ENCODE results near the gene MPIG6B. TPM values are rescaled to one million over a fixed set of nuclear protein-coding genes. Genes with fewer than 3 reads are reported as not detected.

The MPIG6B gene
- total and polyA plus RNA-seq, 2 donors: 0.32 to 0.62 TPM

DNA sequence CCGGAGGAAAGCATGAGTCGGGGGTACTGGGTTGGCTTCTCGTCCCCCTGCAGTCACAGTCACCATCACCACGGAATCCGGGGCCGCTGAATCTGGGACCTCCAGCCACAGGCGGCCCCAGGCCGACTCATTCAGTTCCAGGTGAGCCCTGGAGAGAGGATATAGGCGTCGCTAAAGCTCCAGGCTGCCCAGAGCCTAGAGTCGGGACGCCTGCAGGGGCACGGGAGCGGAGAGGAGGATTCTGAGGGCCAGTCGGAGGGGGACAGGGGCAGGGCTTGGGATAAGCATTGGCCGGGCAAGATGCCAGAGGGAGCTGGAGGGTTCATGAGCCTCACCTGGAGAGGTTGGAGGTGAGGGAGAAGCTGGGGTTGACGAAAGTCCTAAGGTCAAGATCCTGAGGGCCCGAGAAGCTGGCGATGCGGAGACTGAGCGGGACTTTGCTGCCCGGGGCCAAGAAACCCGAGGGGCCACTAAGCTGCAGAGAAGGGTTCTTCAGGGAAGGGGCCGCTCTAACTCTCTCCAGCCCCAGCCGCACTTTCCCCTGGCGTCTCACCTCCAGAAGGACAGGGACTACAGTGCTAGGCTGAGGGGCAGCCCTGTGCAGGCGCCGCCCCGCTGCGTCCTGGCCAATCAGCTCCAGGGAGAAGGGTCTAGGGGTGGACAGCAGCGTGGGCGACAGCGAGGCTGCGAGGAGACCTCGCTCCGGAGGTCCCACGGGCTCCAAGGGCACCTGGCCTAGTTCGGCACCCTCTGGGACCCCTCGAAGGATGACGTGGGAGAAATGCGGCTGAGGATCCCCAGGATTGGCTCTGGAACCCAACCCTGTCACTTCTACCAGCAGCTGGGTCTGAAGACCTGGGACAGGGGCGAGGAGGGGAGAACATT lies 43.0 kb downstream of the MPIG6B start:
- 32% methylated on average over 42 of the region's 42 CpGs for WGBS
- Histone ChIP-seq H3K36me3 (ENCODE audit: insufficient read depth) (no peaks in the 10 kb centered on the region), H3K27ac (ENCODE audit: low read depth) (no peak overlapping the region), H3K4me3 (ENCODE audit: low read depth, low read length) (peak overlapping the region; percentile 2), H3K4me1 (ENCODE audit: insufficient read depth) (no peaks in the 10 kb centered on the region)
- DNase-seq (ENCODE audit: extremely low spot score): no peak

DNA sequence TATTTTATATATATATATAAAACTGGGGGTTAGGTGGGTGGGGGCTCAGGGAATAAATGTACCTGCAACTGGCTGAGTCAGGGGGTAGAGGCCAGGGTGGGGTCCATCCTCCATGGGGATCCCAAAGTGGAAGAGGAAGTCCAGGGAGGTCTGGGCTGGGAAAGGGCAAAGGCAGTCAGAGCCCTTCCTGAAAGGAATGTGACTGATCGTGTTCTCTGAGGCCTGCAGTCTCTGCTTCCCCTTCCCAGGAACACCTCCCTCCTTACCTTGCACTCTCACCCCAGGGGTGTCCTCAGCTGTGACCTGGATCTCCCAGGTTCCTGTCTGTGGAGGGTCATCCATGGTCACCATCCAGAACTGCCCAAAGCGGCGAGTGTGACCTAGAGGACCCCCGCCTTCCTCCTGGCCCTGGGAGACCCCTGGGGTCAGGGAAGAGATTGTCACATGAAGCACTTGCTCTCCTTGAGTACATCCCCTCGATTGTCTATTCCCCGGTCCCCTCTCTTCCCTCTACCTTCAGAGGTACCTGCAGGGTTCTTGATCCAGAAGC lies 44.0 kb downstream of the MPIG6B start:
- no peak overlapping the region for H3K4me3 ChIP-seq (ENCODE audit: low read depth, low read length)
- WGBS: 77% methylated on average over 6 of the region's 6 CpGs
- no peaks in the 10 kb centered on the region for H3K4me1 ChIP-seq (ENCODE audit: insufficient read depth)

DNA sequence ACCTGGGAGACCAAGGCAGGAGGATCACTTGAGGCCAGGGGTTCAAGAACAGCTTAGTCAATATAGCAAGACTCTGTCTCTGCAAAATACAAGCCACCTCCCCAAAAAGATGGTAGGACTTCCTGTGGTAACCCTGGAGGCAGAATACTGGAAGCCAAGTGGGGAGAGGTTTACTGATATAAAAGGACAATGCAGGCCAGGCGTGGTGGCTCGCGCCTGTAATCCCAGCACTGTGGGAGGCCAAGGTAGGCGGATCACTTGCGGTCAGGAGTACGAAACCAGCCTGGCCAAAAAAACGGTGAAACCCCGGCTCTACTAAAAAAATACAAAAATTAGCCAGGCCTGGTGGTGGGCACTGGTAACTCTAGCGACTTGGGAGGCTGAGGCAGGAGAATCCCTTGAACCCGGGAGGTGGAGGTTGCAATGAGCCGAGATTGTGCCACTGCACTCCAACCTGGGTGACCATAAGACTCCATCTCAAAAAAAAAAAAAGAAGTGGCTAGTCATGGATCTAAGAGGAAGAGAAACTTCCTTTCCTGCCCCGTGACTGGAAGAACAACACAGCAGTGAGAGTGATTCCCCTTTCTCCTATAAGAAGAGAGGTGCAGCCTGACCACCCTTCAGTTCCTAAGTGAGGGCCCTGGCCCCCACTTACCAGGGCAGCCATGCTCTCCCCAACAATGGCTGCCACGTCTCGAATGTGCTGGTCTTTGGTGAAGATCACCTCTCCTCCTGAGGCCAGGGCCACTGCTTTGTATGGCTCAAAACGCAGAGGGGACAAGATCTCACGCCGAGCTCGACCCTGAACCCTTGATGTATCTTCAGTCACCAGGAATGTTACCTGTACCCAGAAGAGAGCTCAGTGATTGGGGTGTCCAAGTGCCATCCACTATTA lies 45.4 kb downstream of the MPIG6B start:
- no peaks in the 10 kb centered on the region for H3K36me3 ChIP-seq (ENCODE audit: insufficient read depth)
- 91% methylated on average over 18 of the region's 18 CpGs for WGBS
- no peaks in the 10 kb centered on the region for H3K4me1 ChIP-seq (ENCODE audit: insufficient read depth)
- no peak overlapping the region for H3K27ac ChIP-seq (ENCODE audit: low read depth)
- H3K4me3 ChIP-seq (ENCODE audit: low read depth, low read length): no peak overlapping the region
- DNase-seq (ENCODE audit: extremely low spot score): no peak

More for the DNA sequence above, 44.0 kb downstream of the MPIG6B start:
- Histone ChIP-seq H3K36me3 (ENCODE audit: insufficient read depth) (no peaks in the 10 kb centered on the region), H3K27ac (ENCODE audit: low read depth) (no peak overlapping the region)
- DNase-seq (ENCODE audit: extremely low spot score): no peak

DNA sequence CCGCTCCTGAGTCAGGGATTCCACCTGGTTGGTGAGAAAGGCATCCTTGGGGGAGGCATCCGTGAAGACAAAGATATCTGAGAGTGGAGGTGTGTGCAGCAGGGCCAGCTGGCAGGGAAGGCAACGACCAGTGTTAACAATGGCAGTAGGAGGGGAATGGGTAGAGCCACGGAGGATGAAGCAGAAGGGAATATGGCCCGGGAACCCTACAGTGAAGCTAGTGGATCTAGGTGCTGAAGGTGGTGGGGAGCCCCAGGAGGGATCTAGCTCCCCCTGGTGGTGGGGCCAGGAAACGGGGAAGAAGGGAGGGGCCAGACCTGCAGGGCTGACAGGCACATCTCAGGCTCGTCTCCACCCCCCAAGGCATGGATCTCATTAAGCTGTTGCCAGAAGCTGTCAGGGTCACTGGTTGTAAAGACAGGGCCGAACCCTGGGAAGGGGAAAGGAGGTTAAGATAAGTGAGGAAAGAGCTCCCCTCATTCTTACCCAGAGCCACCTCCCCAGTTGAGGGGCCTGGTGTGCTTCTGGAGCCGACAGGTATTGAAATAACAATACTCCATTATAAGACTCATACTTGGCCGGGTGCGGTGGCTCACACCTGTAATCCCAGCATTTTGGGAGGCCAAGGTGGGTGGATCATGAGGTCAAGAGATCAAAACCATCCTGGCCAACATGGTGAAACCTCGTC lies 46.7 kb downstream of the MPIG6B start:
- Histone ChIP-seq H3K27ac (ENCODE audit: low read depth) (no peak overlapping the region), H3K4me1 (ENCODE audit: insufficient read depth) (no peaks in the 10 kb centered on the region), H3K36me3 (ENCODE audit: insufficient read depth) (no peaks in the 10 kb centered on the region), H3K4me3 (ENCODE audit: low read depth, low read length) (no peak overlapping the region)
- WGBS: 57% methylated on average over 12 of the region's 12 CpGs
- no peak for DNase-seq (ENCODE audit: extremely low spot score)

DNA sequence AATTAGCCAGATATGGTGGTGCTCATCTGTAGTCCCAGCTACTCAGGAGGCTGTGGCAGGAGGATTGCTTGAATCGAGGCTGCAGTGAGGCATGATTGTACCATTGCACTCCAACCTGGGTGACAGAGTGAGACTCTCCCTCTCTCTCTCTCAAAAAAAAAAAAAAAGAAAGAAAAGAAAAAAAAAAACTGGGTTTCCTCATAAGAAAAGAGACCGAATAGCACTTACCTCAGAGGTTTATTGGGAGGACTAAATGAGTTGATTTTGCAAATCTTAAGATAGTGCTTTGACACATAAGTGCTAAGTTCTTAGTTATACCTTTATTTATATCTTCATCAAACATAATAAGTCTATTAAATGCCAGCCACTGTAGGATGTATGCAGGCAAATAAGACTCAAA lies 47.7 kb downstream of the MPIG6B start:
- Histone ChIP-seq H3K36me3 (ENCODE audit: insufficient read depth) (no peaks in the 10 kb centered on the region), H3K4me3 (ENCODE audit: low read depth, low read length) (no peak overlapping the region), H3K4me1 (ENCODE audit: insufficient read depth) (no peaks in the 10 kb centered on the region), H3K27ac (ENCODE audit: low read depth) (no peak overlapping the region)
- no peak for DNase-seq (ENCODE audit: extremely low spot score)
- WGBS: 88% methylated on average over 2 of the region's 2 CpGs

DNA sequence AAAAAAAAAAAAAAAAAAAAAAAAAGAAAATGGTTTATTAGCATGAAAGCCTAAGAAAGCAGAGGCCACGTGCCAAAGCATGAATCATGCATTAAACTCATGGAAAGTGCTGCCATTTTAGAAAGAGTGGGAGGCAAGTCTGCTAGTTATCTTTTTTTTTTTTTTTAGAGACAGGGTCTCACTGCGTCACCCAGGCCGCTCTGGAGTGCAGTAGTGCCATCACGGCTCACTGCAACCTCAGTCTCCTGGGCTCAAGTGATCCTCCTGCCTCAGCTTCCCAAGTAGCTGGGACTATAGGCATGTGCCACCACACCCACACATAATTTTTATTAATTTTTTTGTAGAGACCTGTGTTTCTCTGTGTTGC lies 48.8 kb downstream of the MPIG6B start:
- H3K36me3 ChIP-seq (ENCODE audit: insufficient read depth): no peaks in the 10 kb centered on the region
- no peak overlapping the region for H3K27ac ChIP-seq (ENCODE audit: low read depth)
- no peak for DNase-seq (ENCODE audit: extremely low spot score)
- no peaks in the 10 kb centered on the region for H3K4me1 ChIP-seq (ENCODE audit: insufficient read depth)
- 63% methylated on average over 4 of the region's 4 CpGs for WGBS
- H3K4me3 ChIP-seq (ENCODE audit: low read depth, low read length): no peak overlapping the region

DNA sequence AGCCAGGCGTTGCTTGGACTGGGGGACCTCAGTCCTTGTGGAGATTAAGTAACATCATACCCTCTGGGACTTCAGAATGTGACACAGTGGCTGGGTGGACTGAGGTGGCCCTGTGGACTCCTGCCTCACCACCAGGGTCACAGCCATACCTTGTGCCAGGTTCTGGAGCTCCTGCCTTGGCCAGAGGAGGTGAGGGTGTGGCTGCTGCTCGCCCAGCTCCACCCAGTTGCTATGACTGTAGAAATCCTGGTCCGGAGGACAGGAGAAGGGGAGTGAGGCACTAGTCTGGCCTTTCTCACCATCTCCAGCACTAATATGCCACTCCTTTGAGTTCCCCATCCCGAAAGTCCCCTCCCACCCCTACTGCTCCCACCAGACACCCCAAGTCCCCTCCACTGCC lies 52.0 kb downstream of the MPIG6B start:
- 86% methylated on average over 4 of the region's 4 CpGs for WGBS
- Histone ChIP-seq H3K4me3 (ENCODE audit: low read depth, low read length) (no peak overlapping the region), H3K4me1 (ENCODE audit: insufficient read depth) (no peaks in the 10 kb centered on the region), H3K27ac (ENCODE audit: low read depth) (no peak overlapping the region), H3K36me3 (ENCODE audit: insufficient read depth) (no peaks in the 10 kb centered on the region)
- no peak for DNase-seq (ENCODE audit: extremely low spot score)

DNA sequence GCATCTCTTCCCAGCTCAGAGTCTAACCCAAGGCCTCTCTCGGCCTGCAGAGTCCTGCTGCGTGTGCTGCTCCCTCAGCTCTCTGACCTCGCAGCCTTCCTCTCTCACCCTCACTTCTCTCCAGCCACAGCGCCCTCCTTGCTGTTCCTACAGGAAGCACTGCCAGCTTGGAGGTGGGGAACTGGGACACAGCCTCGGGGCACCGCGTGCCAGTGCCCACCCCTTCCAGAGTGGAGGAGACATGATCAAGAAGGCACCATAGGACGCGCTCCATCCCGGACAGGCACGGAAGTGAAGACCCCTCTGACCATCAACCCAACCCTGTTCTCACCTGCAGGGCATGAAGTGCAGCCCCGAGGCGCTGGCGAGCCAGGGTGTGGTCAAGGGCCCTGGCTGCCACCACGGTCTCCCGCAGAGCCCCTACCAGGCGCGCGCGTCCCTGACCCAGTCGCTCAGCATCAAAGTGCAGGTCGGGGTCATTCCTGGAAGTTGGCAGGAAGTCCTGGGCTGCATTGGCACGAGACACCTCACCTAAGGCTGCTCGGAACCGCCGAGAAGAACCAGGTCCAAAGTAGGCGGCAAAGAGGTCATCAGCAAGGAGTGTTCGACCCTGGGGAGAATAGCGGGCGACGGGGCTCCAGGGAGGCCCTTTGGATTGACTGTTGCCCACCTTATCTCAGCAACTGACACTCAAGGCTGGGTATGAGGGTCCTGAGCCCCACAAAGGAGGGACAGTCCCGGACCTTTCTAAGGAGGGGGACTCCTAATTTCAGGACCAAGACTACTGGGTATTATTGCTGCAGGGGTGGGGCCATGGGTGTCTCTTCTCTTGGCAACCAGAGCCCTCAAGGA lies 52.7 kb downstream of the MPIG6B start:
- 91% methylated on average over 32 of the region's 32 CpGs for WGBS
- no peak for DNase-seq (ENCODE audit: extremely low spot score)
- H3K27ac ChIP-seq (ENCODE audit: low read depth): no peak overlapping the region
- no peaks in the 10 kb centered on the region for H3K4me1 ChIP-seq (ENCODE audit: insufficient read depth)
- H3K4me3 ChIP-seq (ENCODE audit: low read depth, low read length): no peak overlapping the region
- H3K36me3 ChIP-seq (ENCODE audit: insufficient read depth): no peaks in the 10 kb centered on the region

Small RNA genes lying within 50 kb of the gene (small RNA-seq; reads per million reads assigned to genes)
- not detected for gene LY6G6D
- not detected for gene MIR4646
- gene MSH5-SAPCD1: not detected
- not detected for gene RNU6-850P
- not detected for gene SAPCD1

Other genes starting within 250 kb of the MPIG6B start
Only the 30 nearest of the 42 such genes appear.
- gene LTA, start 151.1 kb upstream of the MPIG6B start, total RNA-seq: not detected
- gene LTA, start 151.1 kb upstream of the MPIG6B start, polyA plus RNA-seq: 0.06 TPM
- gene TNF, start 147.8 kb upstream of the MPIG6B start, total RNA-seq: not detected
- gene TNF, start 147.8 kb upstream of the MPIG6B start, polyA plus RNA-seq: 0.29 TPM
- gene LTB, start 140.9 kb upstream of the MPIG6B start, total RNA-seq: 2.1 TPM
- gene LTB, start 140.9 kb upstream of the MPIG6B start, polyA plus RNA-seq: 1.4 TPM
- gene LST1, start 137.1 kb upstream of the MPIG6B start, total RNA-seq: 4.2 TPM
- gene LST1, start 137.1 kb upstream of the MPIG6B start, polyA plus RNA-seq: 10.6 TPM
- gene NCR3, start 130.4 kb upstream of the MPIG6B start, total RNA-seq: not detected
- 0.20 TPM for gene NCR3, start 130.4 kb upstream of the MPIG6B start, polyA plus RNA-seq
- gene AIF1, start 108.1 kb upstream of the MPIG6B start, total RNA-seq: 42.6 TPM
- 41.7 TPM for gene AIF1, start 108.1 kb upstream of the MPIG6B start, polyA plus RNA-seq
- 53.7 TPM for gene PRRC2A, start 102.7 kb upstream of the MPIG6B start, total RNA-seq
- 115 TPM for gene PRRC2A, start 102.7 kb upstream of the MPIG6B start, polyA plus RNA-seq
- 73.8 TPM for gene BAG6, start 70.7 kb upstream of the MPIG6B start, total RNA-seq
- gene BAG6, start 70.7 kb upstream of the MPIG6B start, polyA plus RNA-seq: 193 TPM
- gene APOM, start 67.5 kb upstream of the MPIG6B start, total RNA-seq: 0.69 TPM
- 3.6 TPM for gene APOM, start 67.5 kb upstream of the MPIG6B start, polyA plus RNA-seq
- 17.6 TPM for gene C6orf47, start 62.6 kb upstream of the MPIG6B start, total RNA-seq
- gene C6orf47, start 62.6 kb upstream of the MPIG6B start, polyA plus RNA-seq: 29.7 TPM
- 10.0 TPM for gene GPANK1, start 58.4 kb upstream of the MPIG6B start, total RNA-seq
- 20.9 TPM for gene GPANK1, start 58.4 kb upstream of the MPIG6B start, polyA plus RNA-seq
- gene CSNK2B, start 57.3 kb upstream of the MPIG6B start, total RNA-seq: 44.3 TPM
- 151 TPM for gene CSNK2B, start 57.3 kb upstream of the MPIG6B start, polyA plus RNA-seq
- gene LY6G5B, start 53.4 kb upstream of the MPIG6B start, total RNA-seq: 6.0 TPM
- 7.2 TPM for gene LY6G5B, start 53.4 kb upstream of the MPIG6B start, polyA plus RNA-seq
- gene LY6G5C, start 42.3 kb upstream of the MPIG6B start, total RNA-seq: 0.37 TPM
- 4.0 TPM for gene LY6G5C, start 42.3 kb upstream of the MPIG6B start, polyA plus RNA-seq
- gene ABHD16A, start 20.0 kb upstream of the MPIG6B start, total RNA-seq: 42.6 TPM
- gene ABHD16A, start 20.0 kb upstream of the MPIG6B start, polyA plus RNA-seq: 56.4 TPM
- gene LY6G6F, start 16.5 kb upstream of the MPIG6B start, total RNA-seq: not detected
- not detected for gene LY6G6F, start 16.5 kb upstream of the MPIG6B start, polyA plus RNA-seq
- gene LY6G6D, start 8.0 kb upstream of the MPIG6B start, total RNA-seq: 3.1 TPM
- 1.7 TPM for gene LY6G6D, start 8.0 kb upstream of the MPIG6B start, polyA plus RNA-seq
- not detected for gene LY6G6C, start 1.6 kb upstream of the MPIG6B start, total RNA-seq
- gene LY6G6C, start 1.6 kb upstream of the MPIG6B start, polyA plus RNA-seq: not detected
- 81.6 TPM for gene DDAH2, start 5.9 kb downstream of the MPIG6B start, total RNA-seq
- gene DDAH2, start 5.9 kb downstream of the MPIG6B start, polyA plus RNA-seq: 115 TPM
- gene CLIC1, start 13.2 kb downstream of the MPIG6B start, total RNA-seq: 200 TPM
- gene CLIC1, start 13.2 kb downstream of the MPIG6B start, polyA plus RNA-seq: 303 TPM
- 14.8 TPM for gene MSH5, start 16.6 kb downstream of the MPIG6B start, total RNA-seq
- gene MSH5, start 16.6 kb downstream of the MPIG6B start, polyA plus RNA-seq: 2.9 TPM
- 0.90 TPM for gene SAPCD1, start 39.3 kb downstream of the MPIG6B start, total RNA-seq
- 1.3 TPM for gene SAPCD1, start 39.3 kb downstream of the MPIG6B start, polyA plus RNA-seq
- 0.42 TPM for gene VWA7, start 54.0 kb downstream of the MPIG6B start, total RNA-seq
- gene VWA7, start 54.0 kb downstream of the MPIG6B start, polyA plus RNA-seq: 0.39 TPM
- gene VARS1, start 72.4 kb downstream of the MPIG6B start, total RNA-seq: 16.7 TPM
- gene VARS1, start 72.4 kb downstream of the MPIG6B start, polyA plus RNA-seq: 34.4 TPM
- 22.5 TPM for gene LSM2, start 83.6 kb downstream of the MPIG6B start, total RNA-seq
- 69.4 TPM for gene LSM2, start 83.6 kb downstream of the MPIG6B start, polyA plus RNA-seq
- 2.5 TPM for gene HSPA1L, start 91.9 kb downstream of the MPIG6B start, total RNA-seq
- 2.9 TPM for gene HSPA1L, start 91.9 kb downstream of the MPIG6B start, polyA plus RNA-seq
- gene HSPA1A, start 92.2 kb downstream of the MPIG6B start, total RNA-seq: 152 TPM
- 374 TPM for gene HSPA1A, start 92.2 kb downstream of the MPIG6B start, polyA plus RNA-seq
- gene HSPA1B, start 104.4 kb downstream of the MPIG6B start, total RNA-seq: 137 TPM
- 269 TPM for gene HSPA1B, start 104.4 kb downstream of the MPIG6B start, polyA plus RNA-seq
- gene NEU1, start 139.4 kb downstream of the MPIG6B start, total RNA-seq: 18.4 TPM
- gene NEU1, start 139.4 kb downstream of the MPIG6B start, polyA plus RNA-seq: 52.1 TPM
- 3.3 TPM for gene SLC44A4, start 155.6 kb downstream of the MPIG6B start, total RNA-seq
- 4.2 TPM for gene SLC44A4, start 155.6 kb downstream of the MPIG6B start, polyA plus RNA-seq